ENCODE results near the gene ATAD3B.

GRCh38 chr1:1535201-1536018 is 63.8 kb downstream of the ATAD3B start:
- TF ChIP-seq SUZ12 (IDR thresholded peaks at IDR 0.05; ENCODE audit: extremely low read depth, insufficient read depth, insufficient read length) (no peak), ZNF274 (IDR thresholded peaks at IDR 0.05; ENCODE audit: low read depth, low read length) (no peak), YY1 (IDR thresholded peaks at IDR 0.05; ENCODE audit: insufficient read depth, insufficient read length) (no peak)

Measured in NT2/D1 (cell line).